Fibroblast of lung (primary cell): ENCODE data around the gene ZNF750.

Experiments
- CTCF ChIP-seq, 2 donors: IDR thresholded peaks in 1 of 2; conservative IDR thresholded peaks in 1 of 2; 1 replicate in 1 of 2; 2 replicates in 1 of 2; pipeline ENCODE4 v1.5.1; 2011 to 2012; ENCODE audit warnings: low read length in 2 of 2, control low read depth in 1 of 2, inconsistent platforms in 1 of 2, low read depth in 1 of 2, mild to moderate bottlenecking in 1 of 2
- EZH2 ChIP-seq: IDR thresholded peaks from 2 replicates; pipeline ENCODE4 v1.5.1; 2012; ENCODE audit warnings: low read length, control low read depth, mild to moderate bottlenecking; ENCODE audit errors: missing control alignments

- TF ChIP-seq CTCF (conservative IDR thresholded peaks at IDR 0.05 in 1 of 2, IDR thresholded peaks at IDR 0.05 in 1 of 2; ENCODE audit: low read depth in 1 of 2, low read length in 2 of 2) (peak; percentile 97 to 99), EZH2 (no peak)
Measured at GRCh38 chr17:82781894-82782274, 57.9 kb downstream of the ZNF750 start.
